Fibroblast of skin of left biceps (primary cell): Measurements from ENCODE around the gene LRPPRC.
A peak's percentile ranks its signal among the peaks of the same experiment; 100 is the strongest.
"Not testable (repeated sequence)": the region's sequence is repeated elsewhere in the genome, so short reads cannot be mapped to it uniquely, and the experiment has no call there.

Source experiments
- DNase-seq, 2 experiments: peaks; one replicate each; pipeline ENCODE4 v3.0.0-alpha.2; 2013; ENCODE audit warnings: low read depth in 2 of 2

Gene LRPPRC

DNA sequence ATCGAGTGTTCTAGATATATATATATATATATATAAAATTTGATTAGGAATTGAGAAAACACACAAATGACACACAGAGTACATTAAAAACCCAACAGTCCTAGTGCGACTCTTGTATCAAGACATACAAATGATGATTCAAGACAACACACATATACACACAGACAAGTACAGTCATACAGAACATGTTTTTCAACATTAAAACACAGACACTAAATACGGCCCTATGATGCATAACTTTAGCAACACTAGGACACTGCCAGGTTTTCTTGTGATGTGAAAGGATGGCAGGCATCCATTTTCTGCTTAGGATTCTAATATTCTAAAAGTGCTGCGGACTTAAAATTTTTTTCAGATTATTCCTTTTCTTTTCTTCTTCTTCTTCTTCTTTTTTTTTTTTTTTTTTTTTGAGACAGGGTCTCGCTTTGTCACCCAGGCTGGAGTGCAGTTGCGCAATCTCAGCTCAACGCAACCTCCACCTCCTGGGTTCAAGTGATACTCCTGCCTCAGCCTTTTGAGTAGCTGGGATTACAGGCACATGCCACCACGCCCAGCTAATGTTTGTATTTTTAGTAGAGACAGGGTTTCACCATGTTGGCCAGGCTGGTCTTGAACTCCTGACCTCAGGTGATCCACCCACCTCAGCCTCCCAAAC lies 84.5 kb downstream of the LRPPRC start:
- DNase-seq: not testable (repeated sequence)

DNA sequence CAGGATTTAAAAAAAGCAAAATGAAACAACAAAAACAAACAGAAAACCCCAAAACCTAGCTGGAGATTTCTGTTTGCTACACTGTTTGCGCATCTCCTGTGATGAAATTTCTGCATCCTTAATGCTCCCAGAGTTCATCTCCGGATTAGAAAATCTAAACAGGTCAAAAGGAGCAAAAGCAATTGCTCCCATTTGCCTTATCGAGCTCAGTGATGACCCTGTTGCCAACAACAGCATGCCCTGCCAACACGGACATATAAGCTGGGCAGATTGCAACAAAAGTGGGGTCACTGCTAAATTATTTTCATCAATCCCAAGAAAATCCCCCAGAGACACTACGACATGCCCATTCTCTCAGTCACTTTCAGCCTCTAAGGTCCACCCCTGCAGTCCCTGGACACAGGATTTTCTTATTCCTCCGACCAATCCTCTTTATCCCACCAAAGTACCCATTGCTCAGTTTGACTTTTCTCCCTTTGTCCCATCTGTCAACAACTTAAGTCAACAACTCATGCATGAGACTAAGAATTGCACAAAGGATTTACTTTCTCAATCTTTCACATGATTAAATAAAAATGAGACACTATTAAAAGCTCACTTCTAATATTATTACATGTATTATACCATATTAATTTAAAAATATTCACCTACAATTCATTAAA lies 89.2 kb downstream of the LRPPRC start:
- no peak for DNase-seq

DNA sequence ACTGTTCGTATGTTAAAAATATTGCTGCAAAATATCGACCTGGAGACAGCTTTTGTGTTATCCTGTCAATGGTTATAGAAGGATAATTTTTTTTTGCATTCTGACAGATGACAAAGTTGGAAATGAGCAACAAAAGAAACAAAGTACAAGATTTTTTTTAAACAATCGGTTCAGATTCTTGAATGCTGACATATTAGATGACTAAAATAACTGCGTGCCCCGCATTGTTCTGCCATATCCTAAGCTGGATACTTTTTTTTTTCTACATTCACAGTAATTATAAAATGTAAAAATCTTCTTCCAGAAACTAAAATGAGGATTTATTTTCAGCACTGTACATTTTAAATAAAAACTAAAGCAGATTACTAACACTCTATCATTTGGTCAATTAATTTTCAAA lies 89.9 kb downstream of the LRPPRC start:
- no peak for DNase-seq

DNA sequence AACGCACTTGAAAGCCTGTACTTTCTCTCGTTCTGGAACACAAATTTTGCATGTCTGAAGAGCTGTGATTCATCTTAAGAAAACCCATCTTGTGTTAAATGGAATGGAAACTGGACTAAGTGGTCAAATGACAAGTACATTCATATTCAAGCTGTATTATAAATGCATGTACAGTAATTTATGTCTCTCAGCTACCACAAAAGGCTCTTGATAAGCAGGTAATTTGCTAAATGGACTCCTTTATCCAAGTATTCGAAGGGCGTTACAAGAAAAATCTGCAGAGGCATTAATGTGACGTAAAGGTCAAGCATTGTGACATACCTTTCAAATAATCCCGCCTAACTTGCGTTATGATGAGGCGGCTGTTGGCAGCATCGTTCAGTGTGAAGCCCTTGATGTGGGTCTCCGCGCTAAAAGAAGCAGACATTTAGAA lies 90.4 kb downstream of the LRPPRC start:
- no peak for DNase-seq

DNA sequence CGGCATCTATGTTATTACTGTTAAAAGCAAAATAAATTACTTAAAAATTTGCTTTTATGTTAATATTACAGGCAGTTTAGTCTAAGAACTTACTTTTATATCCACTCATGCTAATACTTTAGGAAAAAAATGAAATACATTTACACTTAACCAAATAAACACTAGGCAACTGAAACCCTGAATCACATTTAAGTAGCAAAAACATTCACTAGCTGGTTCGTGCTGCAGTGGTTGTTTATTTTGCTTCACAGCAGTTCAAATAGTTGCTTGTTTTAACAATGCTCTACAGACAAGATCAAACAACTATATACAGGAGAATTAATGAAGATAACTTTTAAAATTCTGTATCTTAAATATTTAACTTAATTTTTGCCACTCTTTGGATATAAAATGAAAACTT lies 96.2 kb downstream of the LRPPRC start:
- DNase-seq: no peak

DNA sequence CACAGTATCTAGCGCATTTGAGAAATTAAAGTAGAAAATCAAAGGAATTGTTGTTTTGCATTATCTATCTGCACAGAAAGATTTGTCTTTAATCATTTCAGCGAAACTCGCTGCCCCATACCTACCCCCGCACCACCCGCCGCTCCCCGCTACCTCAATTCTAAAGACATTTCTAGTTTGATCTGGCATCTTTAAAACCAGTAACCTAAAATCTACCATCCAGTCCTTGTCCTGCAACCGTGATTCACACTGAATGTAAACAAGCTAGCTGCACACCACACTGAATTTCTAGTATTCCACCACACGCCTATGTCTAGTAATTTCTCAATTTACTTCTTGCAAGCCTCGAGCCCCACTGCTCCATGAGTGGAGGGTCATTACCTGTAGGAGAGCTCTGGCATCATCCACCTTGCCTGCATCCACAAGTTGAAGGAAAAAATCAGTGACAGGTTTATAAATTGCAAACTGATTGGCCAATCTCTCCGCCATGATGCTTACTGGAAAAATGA lies 96.9 kb downstream of the LRPPRC start:
- no peak for DNase-seq

DNA sequence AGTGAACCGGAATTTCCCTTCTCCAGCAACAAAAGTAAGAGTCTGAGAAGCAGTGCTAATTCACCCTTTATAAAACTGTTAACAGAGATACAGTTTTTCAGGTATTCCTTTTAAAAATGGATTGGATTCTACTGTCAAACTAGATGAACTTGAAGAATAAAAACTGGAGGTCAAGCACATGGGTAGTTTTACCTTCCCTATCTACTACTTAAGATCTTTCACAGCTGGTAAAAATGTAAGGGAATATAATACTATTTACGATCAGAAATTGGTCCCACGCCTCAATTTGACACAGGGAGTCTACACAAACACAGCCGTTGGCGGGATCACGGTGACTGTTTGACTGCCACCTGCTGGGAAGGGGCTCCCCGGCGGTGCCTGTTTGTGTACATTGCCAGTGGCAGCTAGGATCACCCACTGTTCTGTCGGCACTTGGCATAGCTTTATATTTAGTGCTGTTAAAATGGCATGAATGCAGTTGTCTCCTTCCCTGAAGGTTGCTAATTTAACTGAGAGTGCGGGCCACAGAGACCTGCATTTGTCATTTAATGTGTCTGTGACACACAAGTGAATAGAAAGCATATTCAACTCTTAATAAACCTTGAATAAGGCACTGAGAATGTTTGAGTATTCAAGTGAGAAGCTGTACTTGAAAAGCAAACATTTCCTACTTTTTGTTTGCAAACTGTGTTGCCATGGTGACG lies 97.5 kb downstream of the LRPPRC start:
- no peak for DNase-seq

DNA sequence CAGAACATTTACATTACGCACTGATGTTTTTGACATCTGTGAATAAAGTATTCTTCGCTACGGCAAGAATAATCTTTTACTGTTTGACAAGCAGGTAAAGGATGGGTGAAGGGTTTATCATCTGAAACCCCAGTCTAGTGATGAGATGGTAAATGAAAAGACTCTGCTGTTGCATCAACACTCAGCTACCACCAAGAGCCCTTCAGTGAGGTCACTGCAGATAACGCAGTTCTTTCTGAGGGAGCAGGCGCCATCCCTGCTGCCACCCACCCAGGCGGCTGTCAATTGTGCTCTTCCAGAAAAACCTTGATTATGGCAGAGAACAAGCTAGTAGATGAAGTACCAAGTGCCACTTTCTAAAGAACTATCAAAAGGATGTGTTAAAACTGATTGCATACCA lies 98.3 kb downstream of the LRPPRC start:
- DNase-seq: no peak

DNA sequence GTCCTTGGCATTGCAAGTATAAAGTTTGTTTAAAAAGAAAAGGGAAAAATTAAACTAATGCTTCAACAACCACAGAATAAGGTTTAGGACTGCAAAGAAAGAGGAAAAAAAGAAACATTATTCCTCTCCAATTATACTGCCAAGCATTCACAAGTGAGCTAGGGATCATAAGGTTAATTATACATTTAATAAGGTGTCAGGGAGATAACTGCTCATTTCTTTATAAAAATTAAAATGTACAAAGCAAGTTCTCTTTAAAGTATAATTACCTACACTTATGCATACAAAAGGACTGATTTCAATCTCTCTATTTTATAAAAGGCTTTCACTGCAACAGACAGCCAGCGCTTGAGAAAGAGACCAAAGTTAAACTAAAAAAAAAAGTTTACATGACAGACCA lies 98.9 kb downstream of the LRPPRC start:
- DNase-seq: no peak

DNA sequence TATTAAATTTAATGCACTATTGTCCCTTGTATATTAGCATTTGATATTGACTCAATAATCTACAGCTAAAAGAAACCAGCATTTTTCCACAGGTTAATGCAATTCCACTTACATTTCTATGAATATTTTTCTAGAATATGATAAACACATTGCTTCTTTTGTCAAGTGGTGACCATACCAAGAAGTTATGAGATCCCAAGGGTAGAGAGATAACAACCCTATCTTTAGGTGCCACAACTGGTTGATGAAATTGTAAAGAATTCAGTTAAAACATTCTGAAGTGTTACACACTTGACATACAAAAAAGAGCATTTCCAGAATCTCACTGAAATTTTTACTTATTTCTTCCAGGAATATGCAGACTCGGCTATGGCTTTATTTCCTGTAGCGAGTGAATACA lies 101.0 kb downstream of the LRPPRC start:
- DNase-seq: no peak

DNA sequence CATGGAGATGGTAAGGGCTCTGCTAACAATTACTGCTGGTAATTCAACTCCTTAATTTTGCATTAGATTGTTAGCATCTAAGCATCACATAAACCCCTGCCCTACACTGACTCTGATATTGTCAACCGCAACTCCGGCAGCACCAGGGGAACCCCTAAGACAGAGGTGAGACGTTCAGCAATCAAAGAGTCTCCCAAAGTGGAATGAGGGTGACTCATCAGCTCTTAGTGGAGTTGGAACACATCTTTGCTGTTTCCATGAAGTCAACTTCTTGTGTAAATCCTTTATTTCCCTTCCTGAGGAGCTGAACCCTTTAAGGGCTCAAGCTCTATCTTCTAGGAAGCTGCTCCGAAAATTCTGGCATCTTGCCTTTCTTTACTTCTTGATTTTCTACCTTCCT lies 104.9 kb downstream of the LRPPRC start:
- no peak for DNase-seq

DNA sequence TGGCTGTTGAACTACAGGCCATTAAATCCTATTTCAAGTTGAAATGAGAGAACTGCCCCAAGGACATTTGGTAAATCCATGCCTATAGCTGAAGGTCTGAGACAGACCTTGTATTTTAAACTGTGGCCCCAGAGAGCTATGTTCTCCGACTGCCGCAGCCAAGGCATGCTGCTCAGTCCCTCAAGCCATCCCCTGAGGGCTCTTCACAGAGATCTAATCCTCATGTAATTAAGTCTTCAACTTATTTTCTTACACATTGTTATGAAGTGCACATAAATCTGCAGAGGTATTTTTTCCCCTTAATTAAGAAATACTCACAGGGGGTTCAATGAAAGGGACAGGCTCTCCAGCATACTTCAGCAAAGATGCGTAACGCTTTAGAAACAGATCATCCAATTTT lies 106.4 kb downstream of the LRPPRC start:
- DNase-seq: no peak

DNA sequence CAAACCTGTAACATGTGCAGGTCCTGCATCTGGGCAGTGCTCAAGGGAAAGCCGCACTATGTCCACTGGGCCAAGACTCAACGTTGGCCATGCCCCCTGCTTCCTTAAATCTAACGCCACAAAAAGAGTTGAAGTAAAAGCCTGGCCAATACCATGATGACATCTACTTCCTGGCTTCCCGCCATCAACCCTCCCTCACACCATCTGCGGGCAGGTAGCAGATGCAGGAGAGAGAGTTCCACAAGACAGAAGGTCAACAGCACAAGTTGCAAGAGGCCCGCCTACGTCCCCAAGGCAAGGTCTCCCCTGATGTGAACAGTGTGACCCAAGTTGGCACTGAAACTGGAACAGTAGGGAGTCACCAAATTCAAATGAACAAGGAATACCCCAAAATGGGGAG lies 108.6 kb downstream of the LRPPRC start:
- DNase-seq: no peak

DNA sequence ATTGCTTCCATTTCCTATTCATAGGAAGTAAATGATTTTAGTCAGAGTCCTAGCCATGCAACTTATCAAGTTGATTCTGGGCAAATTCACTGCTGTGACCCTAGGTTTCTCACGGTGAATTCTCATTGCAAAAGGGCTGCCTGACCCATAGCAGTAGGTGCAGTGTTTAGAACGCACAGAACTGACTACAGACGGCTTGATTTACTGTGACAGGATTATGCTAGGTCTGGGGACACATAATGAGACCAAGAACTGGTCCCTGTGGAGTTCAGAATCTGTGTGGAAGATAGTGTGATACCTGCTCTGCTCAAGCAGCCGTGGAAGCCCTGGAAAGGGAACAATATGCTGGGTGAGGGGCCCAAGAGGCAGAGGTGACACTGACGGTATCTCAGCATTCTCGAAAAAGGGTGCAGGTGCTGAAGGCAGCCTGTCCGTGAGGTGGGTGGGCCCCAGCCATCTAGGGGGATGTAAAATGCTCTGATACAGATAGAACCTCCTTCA lies 110.6 kb downstream of the LRPPRC start:
- DNase-seq: no peak

DNA sequence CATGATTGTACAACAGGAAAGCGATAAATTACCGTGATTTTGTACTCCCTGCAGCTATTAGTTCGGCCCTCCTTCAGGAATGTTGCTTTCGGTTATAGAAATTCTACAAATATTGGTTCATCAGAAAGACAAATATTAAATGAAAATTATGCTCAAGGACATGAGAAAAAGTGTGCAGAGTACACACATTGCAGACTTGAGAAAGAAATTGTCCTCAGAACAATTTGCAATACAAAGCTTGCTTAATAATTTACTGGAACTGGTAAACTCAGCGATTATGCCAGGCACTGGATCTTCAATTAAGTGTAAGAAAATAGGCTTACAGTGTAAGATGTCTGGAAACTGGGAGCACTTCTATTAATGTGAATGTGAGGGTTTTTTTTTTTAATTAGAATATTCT lies 111.1 kb downstream of the LRPPRC start:
- DNase-seq: no peak

DNA sequence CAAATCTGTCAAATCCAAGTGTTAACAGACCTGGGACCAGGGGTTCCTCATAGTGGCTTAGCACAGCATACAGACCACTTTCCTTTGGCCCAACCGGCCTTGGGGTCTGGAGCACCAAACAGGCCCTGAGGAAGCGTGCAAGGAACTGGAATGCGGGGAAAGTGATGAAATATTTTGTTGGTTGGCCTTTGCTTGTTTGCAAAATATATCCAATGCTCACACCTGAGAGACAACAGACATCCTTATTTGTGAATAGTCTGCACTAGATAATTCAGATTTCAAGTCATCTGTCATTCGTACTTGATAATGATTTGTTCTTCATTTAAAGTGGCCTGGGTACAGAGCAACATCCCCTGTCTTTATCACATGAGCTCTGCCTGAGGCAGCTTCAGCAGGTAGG lies 113.5 kb downstream of the LRPPRC start:
- DNase-seq: no peak

DNA sequence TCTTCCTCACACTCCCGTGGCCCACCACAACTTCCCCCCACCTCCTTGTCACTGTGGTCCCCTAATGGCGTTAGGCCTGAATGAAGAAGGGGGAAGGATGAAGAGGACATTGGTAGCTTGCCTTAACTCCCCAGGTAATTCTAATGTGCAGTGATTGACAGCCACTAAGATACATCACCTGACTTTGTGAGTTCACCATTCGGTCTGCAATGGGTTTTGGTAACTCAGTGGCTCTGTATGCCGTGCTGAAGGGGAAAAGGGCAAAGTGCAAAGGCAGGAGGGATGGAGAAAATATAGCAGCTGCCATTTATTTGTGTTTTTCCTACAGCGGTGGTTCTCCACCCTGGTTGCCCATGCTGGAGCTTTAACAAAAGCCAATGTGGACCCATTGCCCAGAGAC lies 114.8 kb downstream of the LRPPRC start:
- no peak for DNase-seq

DNA sequence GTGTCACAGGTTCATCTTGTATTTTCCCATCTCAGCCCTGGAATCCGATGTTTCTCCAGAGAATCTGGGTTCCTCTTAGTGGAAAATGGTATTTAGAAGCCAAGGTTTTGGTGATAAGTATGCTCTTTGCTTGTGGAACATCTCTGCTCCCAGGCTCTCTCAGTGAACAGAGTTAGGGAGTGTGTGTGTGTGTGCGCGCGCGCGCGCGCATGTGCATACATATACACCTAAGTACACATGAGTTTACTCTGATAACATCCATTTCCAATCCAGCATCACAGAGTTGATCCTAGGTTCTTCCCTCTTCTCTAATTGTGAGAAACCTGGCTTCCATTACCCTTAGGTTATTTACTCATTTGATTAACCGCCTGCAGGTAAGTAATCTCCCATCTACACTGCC lies 115.3 kb downstream of the LRPPRC start:
- no peak for DNase-seq

DNA sequence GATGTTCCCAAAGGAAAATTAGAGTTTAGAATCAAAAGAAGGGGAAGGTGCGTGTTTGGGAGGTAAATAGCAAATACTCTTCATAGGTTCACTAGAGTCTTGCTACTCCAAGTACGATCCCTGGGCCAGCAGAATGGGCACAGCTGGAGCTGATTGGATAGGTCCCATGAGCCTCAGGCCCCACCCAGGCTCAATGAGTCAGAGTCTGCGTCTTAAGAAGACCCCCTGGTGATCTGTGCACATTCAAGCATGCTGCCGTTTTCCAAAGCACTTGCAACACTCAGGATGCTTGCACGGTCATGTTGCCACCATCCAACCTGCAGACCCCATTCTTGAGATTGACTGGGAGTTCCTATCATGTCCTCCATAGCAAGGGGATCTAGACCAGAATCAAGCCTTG lies 116.5 kb downstream of the LRPPRC start:
- DNase-seq: no peak

DNA sequence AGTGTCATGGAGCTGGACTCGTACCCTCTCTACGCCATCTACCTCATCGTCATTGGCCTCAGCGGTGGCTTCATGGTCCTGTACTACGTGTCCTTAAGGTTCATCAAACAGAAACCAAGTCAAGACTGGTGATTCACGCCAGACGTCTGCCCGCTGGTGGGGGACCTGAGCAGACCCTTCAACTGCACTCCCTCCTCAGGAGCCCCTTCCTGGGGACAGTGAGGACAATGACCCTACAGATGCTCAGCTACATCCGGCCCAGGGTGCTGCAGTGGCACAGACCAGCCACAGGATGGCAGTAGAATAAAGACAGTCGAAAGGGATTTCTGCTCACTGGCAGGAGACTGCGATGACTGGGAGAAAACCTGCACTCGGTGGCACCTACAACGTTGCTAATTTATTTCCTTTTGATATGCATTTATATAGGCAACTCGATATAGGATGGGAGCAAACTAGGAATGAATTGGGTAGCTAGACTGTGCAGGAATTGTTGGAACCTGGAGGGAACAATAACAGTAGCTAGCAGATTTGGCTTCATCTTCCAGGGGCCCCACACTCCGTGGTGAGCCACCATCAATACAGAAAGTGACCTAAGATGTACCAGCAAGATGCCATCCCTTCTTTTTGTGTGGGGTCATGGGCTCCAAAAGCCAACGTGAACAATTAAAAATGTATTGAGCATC lies 117.9 kb downstream of the LRPPRC start:
- peak in 1 of 2 experiments; percentile 4 for DNase-seq

DNA sequence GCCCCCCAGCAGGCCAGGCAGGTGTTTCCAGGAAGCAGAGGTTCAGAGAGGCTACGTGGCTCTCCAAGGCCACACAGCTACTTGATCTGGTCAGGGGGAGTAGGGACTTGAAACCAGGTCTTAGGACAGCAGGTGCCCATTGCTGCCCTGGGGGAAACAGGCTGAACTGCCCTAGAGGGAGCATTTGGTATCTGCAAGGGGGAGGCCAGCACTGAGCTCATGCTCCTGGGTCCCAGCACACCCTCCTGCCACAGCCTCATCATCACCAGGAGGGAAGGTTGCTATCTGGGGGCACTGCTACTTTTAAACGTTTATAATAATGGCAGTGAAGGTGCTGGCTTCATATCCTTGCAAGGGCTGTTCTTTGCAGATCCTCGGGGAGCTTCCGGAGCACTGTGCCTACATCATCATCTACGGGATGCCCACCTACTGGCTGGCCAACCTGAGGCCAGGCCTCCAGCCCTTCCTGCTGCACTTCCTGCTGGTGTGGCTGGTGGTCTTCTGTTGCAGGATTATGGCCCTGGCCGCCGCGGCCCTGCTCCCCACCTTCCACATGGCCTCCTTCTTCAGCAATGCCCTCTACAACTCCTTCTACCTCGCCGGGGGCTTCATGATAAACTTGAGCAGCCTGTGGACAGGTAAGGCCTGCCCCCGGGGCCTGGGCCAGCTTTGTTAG lies 120.9 kb downstream of the LRPPRC start:
- no peak for DNase-seq

DNA sequence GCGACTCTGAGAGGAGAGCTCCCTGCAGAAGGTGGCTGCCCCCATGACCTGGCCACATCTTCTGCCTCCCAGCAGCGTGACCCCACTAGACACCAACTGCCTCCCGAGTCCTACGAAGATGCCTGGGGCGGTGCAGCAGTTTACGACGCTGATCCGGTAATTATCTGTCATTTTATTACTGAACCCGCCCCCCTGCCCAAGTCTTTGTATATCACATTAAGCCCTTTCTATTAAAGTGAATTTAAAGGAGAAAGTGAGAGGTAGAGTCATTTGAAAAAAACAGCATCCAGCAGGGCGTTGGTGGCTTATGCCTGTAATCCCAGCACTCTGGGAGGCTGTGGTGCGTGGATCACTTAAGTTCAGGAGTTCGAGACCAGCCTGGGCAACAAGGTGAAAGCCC lies 123.6 kb downstream of the LRPPRC start:
- DNase-seq: no peak
